GM10248 (cell line): ENCODE results near the gene NTSR1.
A peak's percentile ranks its signal among the peaks of the same experiment; 100 is the strongest.

ENCODE experiments used
- CTCF ChIA-PET: fragments of 300-600 bp; sonication (Branson Sonifier 250); formaldehyde crosslinking; extraction: SDS; loops from one replicate; lab custom pipeline; 2021; ENCODE audit warnings: antibody characterized with exemption; lab: Yijun Ruan, JAX
- POLR2A ChIA-PET: fragments of 350-650 bp; sonication (Branson Sonifier 250); formaldehyde crosslinking; extraction: SDS; loops from one replicate; lab custom pipeline; 2020; ENCODE audit warnings: antibody characterized with exemption; lab: Yijun Ruan, JAX
- DNase-seq: peaks from one replicate; pipeline ENCODE4 v3.0.0; 2012; ENCODE audit errors: extremely low spot score
- CTCF ChIP-seq: IDR thresholded peaks from 2 replicates; pipeline ENCODE4 v1.5.1; 2012; ENCODE audit warnings: mild to moderate bottlenecking, low read depth; ENCODE audit errors: extremely low read depth, missing control alignments, control extremely low read depth

NTSR1 gene

DNA sequence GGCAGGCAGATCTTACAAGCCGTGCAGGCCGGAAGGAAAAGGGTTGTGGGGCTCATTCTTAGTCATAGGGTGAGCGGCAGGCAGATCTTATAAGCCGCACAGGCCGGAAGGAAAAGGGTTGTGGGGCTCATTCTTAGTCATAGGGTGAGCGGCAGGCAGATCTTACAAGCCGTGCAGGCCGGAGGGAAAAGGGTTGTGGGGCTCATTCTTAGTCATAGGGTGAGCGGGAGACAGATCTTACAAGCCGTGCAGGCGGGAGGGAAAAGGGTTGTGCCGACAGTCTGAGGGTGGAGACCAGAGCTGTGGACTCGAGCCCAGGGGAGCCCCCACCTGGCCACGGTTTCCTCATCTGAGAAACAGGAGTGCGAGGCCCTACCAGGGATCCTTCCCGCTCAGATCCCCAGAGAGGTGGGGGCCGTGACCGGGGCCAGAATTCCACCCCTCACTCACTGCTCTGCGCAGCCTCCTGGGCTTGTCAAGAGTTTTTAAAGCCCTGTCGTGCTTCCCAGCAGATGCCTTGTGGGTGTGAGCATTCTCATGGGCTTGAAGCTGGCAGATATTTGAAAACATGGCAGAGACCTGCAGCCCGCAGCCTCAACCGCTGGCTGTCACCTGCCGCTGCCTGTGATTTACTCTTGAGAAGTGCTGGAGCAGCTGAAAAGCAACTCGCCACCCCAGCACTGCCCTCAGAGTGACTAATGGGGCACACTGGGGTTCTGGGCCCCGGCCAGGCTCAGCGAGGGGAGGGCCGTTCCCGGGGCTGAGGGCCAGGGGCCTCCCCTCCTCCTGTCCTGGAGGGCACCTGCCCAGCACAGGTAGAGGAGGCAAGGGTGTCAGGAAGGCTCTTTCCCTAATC lies 31.9 kb downstream of the NTSR1 start:
- peak; percentile 87 for DNase-seq
- CTCF ChIA-PET: interaction anchor here (1.1 to 1.2 kb wide), 3 partner anchors 51 to 269 kb away, joined by 3 to 4 read pairs (median 3); no protein-coding TSS in a partner anchor
- POLR2A ChIA-PET: no interaction called here
- no peak for TF ChIP-seq CTCF

GRCh38 chr20:62741191-62741691 lies 32.6 kb downstream of the NTSR1 start:
- DNase-seq: no peak
- CTCF ChIA-PET: interaction anchor here (1.1 to 1.2 kb wide), 3 partner anchors 50 to 268 kb away, joined by 3 to 4 read pairs (median 3); no protein-coding TSS in a partner anchor
- POLR2A ChIA-PET: no interaction called here
- TF ChIP-seq CTCF: no peak

GRCh38 chr20:62741701-62742491 lies 33.3 kb downstream of the NTSR1 start:
- no peak for TF ChIP-seq CTCF
- ChIA-PET CTCF (interaction anchor here (1.1 to 1.2 kb wide), 3 partner anchors 49 to 267 kb away, joined by 3 to 4 read pairs (median 3); no protein-coding TSS in a partner anchor), POLR2A (no interaction called here)
- no peak for DNase-seq

DNA sequence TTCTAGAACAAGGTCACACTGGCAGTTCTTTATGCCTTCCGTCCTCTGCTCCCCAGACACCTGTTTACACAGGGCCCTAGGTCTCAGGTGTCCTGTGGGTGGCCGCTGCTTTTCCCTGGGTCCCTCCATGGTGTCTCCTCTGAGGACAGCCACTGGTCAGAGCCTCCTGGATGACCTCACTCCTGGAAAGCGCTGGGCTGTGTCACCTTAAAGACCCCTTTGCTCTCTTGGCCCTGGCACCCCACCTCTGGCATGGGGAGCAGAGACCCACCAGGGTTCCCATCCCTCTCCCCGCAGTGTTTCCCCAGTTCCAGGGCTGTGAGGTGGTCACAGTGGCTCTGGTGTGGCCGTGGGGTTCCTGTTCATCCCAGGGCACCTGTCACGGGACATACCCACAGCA lies 33.9 kb downstream of the NTSR1 start:
- ChIA-PET POLR2A (interaction anchor here (0.5 kb wide), 1 partner anchor 47 kb away, joined by 4 read pairs; no protein-coding TSS in a partner anchor), CTCF (no interaction called here)
- DNase-seq: no peak
- no peak for TF ChIP-seq CTCF

DNA sequence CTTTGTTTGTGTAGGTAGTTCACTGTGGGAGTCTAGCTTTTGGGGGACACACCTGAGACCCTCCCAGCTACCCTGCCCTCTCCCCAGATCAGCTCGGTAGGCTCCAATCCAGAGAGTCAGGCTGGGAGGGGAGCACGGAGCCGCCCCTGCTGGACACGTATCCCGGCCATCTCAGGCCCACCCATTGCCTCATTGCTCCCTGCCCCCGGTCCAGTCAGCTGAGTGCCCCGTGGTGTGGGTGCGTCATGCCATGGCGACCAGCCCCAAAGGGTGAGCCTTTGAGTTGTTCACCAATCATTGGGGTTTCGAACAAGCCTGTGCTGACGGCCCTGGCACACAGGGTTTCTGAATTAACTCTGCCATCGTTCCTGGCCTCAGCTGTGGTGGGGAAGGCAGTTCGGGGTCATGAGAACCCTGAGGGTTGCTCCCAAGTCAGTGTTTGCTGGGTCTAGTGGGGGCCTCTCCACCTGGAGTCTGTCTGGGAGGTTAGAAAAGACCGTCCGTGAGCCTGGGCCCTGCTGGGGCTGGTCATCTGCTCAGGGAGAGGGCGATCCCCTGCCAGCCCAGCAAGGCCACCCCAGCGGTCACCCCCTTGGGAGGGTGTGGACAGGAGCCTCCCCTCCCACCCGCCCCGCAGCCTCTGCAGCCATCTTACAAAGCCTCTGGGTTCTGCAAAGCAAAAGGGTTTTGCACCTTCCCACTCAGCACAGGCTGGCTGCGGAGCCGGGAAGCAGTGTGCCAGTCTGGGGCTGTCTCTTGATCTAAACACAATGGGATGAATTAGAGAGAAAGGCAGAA lies 34.5 kb downstream of the NTSR1 start:
- DNase-seq: no peak
- POLR2A ChIA-PET: interaction anchor here (0.5 kb wide), 1 partner anchor 46 kb away, joined by 4 read pairs; no protein-coding TSS in a partner anchor
- CTCF ChIA-PET: no interaction called here
- no peak for TF ChIP-seq CTCF
